Mesendoderm (in vitro differentiated cells): ENCODE data around the gene DNHD1.

Experiments used
- DNase-seq: peaks from one replicate; pipeline ENCODE4 v3.0.0; 2013
- H2AK5ac ChIP-seq: 2 replicates; pipeline ENCODE4 v1.6.1; 2013; ENCODE audit warnings: low read length, inconsistent platforms
- H2BK120ac ChIP-seq: 2 replicates; pipeline ENCODE4 v1.6.1; 2013; ENCODE audit warnings: low read depth, mild to moderate bottlenecking, low read length, moderate library complexity, mixed read lengths
- H2BK15ac ChIP-seq: replicated peaks from 2 replicates; pipeline ENCODE4 v1.6.1; 2013; ENCODE audit warnings: low read depth, mild to moderate bottlenecking, moderate library complexity
- H2BK5ac ChIP-seq: 2 replicates; pipeline ENCODE4 v1.6.1; 2013; ENCODE audit warnings: low read length, inconsistent platforms
- H3K18ac ChIP-seq: 2 replicates; pipeline ENCODE4 v1.6.1; 2013; ENCODE audit warnings: mild to moderate bottlenecking, low read length, mixed read lengths
- H3K23ac ChIP-seq: one replicate; pipeline ENCODE4 v1.6.1; 2013; ENCODE audit warnings: low read length
- H3K27ac ChIP-seq: 2 replicates; pipeline ENCODE4 v1.5.1; 2013; ENCODE audit warnings: low read depth, mild to moderate bottlenecking, inconsistent platforms, low read length, moderate library complexity
- H3K27me3 ChIP-seq: 2 replicates; pipeline ENCODE4 v1.6.1; 2013; ENCODE audit warnings: low read length, control low read depth, mild to moderate bottlenecking, inconsistent platforms; ENCODE audit not compliant: insufficient read depth, poor library complexity
- H3K36me3 ChIP-seq: 2 replicates; pipeline ENCODE4 v1.6.1; 2013; ENCODE audit warnings: low read length, inconsistent platforms; ENCODE audit not compliant: control insufficient read depth, insufficient read depth
- H3K4ac ChIP-seq: one replicate; pipeline ENCODE4 v1.6.1; 2013; ENCODE audit warnings: low read depth, mild to moderate bottlenecking, low read length, moderate library complexity
- H3K4me1 ChIP-seq: 2 replicates; pipeline ENCODE4 v1.6.1; 2013; ENCODE audit warnings: low read depth, low read length, inconsistent platforms; ENCODE audit not compliant: control insufficient read depth
- H3K4me2 ChIP-seq: 2 replicates; pipeline ENCODE4 v1.6.1; 2013; ENCODE audit warnings: low read length
- H3K4me3 ChIP-seq: 2 replicates; pipeline ENCODE4 v1.5.1; 2013; ENCODE audit warnings: mild to moderate bottlenecking, low read length
- H3K56ac ChIP-seq: one replicate; pipeline ENCODE4 v1.6.1; 2013; ENCODE audit warnings: low read length
- H3K79me1 ChIP-seq: 2 replicates; pipeline ENCODE4 v1.6.1; 2013; ENCODE audit warnings: low read length, inconsistent platforms
- H3K79me2 ChIP-seq: 2 replicates; pipeline ENCODE4 v1.6.1; 2013; ENCODE audit warnings: mild to moderate bottlenecking, low read length; ENCODE audit not compliant: control insufficient read depth, insufficient read depth
- H3K9ac ChIP-seq: 2 replicates; pipeline ENCODE4 v1.6.1; 2013; ENCODE audit warnings: low read length, inconsistent platforms
- H4K5ac ChIP-seq: one replicate; pipeline ENCODE4 v1.6.1; 2013; ENCODE audit warnings: low read length
- H4K8ac ChIP-seq: one replicate; pipeline ENCODE4 v1.6.1; 2013; ENCODE audit warnings: low read depth, mild to moderate bottlenecking, control low read depth, low read length, moderate library complexity
- WGBS: extraction: QIAGEN DNeasy Blood & Tissue Kit; methylation state at CpG from one replicate; pipeline ENCODE4 v1.1.7; 2013; ENCODE audit warnings: low lambda C conversion rate, missing lambda C conversion rate; ENCODE audit not compliant: insufficient coverage; ENCODE audit errors: extremely low coverage; 5-methylcytosine and 5-hydroxymethylcytosine counted together

DNHD1 gene

DNA sequence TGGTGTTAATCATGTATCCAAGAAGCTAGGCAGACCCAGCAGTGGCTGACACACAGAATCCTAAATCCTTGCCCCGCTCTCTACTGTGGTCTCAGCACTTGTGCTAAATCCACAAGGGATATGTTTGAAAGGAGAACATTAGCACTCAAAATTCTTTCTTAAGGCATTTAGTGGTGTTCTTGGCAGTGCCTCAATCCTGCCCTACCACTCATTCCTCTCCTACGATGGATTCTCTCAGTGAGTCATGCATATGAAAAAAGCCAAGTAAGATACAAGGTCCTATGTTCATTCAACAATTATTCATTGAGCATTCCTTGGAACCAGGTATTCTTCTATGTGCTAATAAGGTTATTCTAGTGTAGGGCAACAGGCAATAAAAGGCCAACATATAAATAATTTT is 75.1 kb downstream of the DNHD1 start:
- no peaks in the 10 kb centered on the region for H3K79me2 ChIP-seq
- no peak overlapping the region for H2BK5ac ChIP-seq
- H2BK120ac ChIP-seq = no peak overlapping the region
- H3K4me3 ChIP-seq = no peak overlapping the region
- no peak overlapping the region for H4K8ac ChIP-seq
- H3K79me1 ChIP-seq = no peaks in the 10 kb centered on the region
- no peak overlapping the region for H2BK15ac ChIP-seq
- no peak overlapping the region for H3K56ac ChIP-seq
- no peak for DNase-seq
- H3K27me3 ChIP-seq = no peaks in the 10 kb centered on the region
- H3K27ac ChIP-seq = no peak overlapping the region
- no peak overlapping the region for H3K18ac ChIP-seq
- H2AK5ac ChIP-seq = no peak overlapping the region
- peaks cover 3% of the 10 kb centered on the region for H3K4me1 ChIP-seq
- H3K36me3 ChIP-seq = no peaks in the 10 kb centered on the region
- no peak overlapping the region for H3K4ac ChIP-seq
- no CpG with 5 or more reads among the region's 2 CpGs for WGBS
- H3K4me2 ChIP-seq = no peak overlapping the region
- no peak overlapping the region for H3K9ac ChIP-seq
- H4K5ac ChIP-seq = no peak overlapping the region
- H3K23ac ChIP-seq = no peak overlapping the region

DNA sequence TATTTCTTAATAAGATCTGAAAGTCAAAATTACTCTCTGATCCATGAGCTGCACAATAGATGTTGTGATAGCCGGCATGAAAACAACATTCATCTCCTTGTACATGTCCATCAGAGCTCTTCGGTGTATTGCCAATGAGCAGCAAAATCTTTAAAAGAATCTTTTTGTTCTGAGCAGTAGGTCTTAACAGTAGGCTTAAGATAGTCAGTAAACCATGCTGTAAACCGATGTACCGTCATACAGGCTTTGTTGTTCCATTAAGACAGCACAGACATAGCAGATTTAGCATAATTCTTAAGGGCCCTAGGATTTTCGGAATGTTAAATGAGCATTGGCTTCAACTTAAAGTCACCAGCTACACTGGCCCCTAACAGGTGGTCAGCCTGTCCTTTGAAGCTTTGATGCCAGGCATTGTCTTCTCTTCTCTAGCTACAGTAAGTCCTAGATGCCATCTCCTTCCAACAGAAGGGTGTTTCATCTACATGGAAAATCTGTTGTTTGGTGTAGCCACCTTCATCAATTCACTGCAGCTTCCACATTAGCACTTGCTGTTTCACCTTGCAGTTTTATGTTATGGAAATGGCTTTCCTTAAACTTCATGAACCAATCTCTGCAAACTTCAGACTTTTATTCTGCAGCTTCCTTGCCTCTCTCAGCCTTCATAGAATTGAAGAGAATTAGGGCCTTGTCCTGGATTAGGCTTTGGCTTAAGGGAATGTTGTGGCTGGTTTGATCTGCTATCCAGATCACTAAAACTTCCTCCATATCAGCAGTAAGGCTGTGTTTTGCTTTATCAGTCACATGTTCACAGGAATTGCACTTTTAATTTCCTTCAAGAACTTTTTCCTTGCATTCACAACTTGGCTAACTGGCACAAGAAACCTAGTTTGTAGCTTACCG is 78.0 kb downstream of the DNHD1 start:
- Histone ChIP-seq H3K4me2 (no peak overlapping the region), H3K4me3 (no peak overlapping the region), H3K79me1 (no peaks in the 10 kb centered on the region), H3K18ac (no peak overlapping the region), H3K36me3 (no peaks in the 10 kb centered on the region), H3K27ac (no peak overlapping the region), H4K5ac (no peak overlapping the region), H3K4me1 (no peaks in the 10 kb centered on the region), H3K4ac (no peak overlapping the region), H2BK15ac (no peak overlapping the region), H2AK5ac (no peak overlapping the region), H3K23ac (no peak overlapping the region), H2BK120ac (no peak overlapping the region), H3K27me3 (no peaks in the 10 kb centered on the region), H3K79me2 (no peaks in the 10 kb centered on the region), H3K56ac (no peak overlapping the region), H4K8ac (no peak overlapping the region), H3K9ac (no peak overlapping the region), H2BK5ac (no peak overlapping the region)
- WGBS = no CpG with 5 or more reads among the region's 6 CpGs
- DNase-seq = no peak

DNA sequence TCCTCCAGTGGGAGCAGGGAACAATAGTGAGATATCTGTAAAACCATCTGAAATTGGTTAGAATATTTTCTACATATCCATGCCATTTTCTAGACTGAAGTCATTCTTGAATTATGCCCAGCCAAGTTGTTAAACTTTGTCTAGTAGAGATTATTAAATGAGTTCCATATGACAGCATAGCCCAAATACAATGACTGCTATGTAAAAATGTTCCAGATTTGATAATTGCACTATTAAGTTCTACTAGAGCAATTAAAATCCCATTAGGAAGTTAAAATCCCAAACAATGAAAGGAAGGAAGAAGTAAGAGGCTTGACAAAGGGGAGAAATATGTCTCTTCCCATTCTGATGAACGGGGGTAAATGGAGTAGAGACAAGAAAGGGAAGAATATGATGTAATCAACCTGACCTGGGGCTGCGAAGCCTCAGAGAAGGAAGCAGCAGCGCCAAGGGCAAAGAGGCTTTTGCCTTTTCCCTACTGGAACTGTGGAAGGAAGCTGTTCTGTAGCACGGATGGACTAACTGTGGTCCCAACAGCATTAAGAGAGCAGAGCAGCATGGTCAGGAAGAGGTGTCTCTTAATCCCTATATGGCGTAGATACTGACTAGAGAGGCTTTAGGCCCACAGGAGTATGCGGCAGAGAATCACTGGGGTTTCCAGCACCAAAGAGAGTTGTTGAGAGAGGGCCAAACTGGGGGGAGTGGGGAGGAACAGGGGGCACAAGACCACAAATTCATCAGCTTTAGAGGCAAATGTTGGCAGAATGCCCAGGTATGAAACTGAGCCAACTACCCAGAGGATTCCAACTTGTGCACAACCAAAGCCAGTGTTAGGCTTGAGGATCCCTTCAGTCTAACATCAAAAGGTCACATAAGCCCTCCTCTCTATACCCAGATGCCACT is 79.6 kb downstream of the DNHD1 start:
- H4K5ac ChIP-seq = no peak overlapping the region
- H3K79me2 ChIP-seq = no peaks in the 10 kb centered on the region
- H2AK5ac ChIP-seq = no peak overlapping the region
- H3K9ac ChIP-seq = no peak overlapping the region
- no peak overlapping the region for H3K23ac ChIP-seq
- DNase-seq = no peak
- no peaks in the 10 kb centered on the region for H3K79me1 ChIP-seq
- no peak overlapping the region for H2BK120ac ChIP-seq
- no peak overlapping the region for H3K4me3 ChIP-seq
- H4K8ac ChIP-seq = no peak overlapping the region
- WGBS = no CpG with 5 or more reads among the region's 6 CpGs
- no peak overlapping the region for H3K56ac ChIP-seq
- H3K27ac ChIP-seq = no peak overlapping the region
- H2BK5ac ChIP-seq = no peak overlapping the region
- H3K4ac ChIP-seq = no peak overlapping the region
- H3K4me2 ChIP-seq = no peak overlapping the region
- no peak overlapping the region for H2BK15ac ChIP-seq
- H3K27me3 ChIP-seq = no peaks in the 10 kb centered on the region
- H3K18ac ChIP-seq = no peak overlapping the region
- no peaks in the 10 kb centered on the region for H3K36me3 ChIP-seq
- no peaks in the 10 kb centered on the region for H3K4me1 ChIP-seq

DNA sequence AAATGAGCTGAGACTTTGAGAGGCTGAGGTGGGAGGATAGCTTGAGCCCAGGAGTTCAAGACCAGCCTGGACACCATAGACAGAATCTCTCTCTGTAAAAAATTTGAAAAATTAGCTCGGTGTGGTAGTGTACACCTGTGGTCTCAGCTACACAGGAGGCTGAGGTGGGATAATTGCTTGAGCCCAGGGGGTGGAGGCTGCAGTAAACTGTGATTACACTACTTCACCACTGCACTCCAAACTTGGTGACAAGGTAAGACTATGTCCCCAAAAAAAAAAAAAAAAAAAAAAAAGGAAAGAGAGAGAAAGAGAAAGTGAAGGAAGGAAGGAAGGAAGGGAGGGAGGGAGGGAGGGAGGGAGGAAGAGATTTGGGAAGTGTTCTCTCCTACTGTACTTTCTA is 81.1 kb downstream of the DNHD1 start:
- no peaks in the 10 kb centered on the region for H3K79me2 ChIP-seq
- no peaks in the 10 kb centered on the region for H3K36me3 ChIP-seq
- no peak overlapping the region for H3K4me3 ChIP-seq
- H4K5ac ChIP-seq = no peak overlapping the region
- no peak overlapping the region for H2BK120ac ChIP-seq
- no peak overlapping the region for H3K23ac ChIP-seq
- H3K27ac ChIP-seq = no peak overlapping the region
- H2BK5ac ChIP-seq = no peak overlapping the region
- no peaks in the 10 kb centered on the region for H3K27me3 ChIP-seq
- H3K4ac ChIP-seq = no peak overlapping the region
- WGBS = no CpG with 5 or more reads among the region's 1 CpG
- H4K8ac ChIP-seq = no peak overlapping the region
- no peaks in the 10 kb centered on the region for H3K79me1 ChIP-seq
- no peak overlapping the region for H3K4me2 ChIP-seq
- no peaks in the 10 kb centered on the region for H3K4me1 ChIP-seq
- H2BK15ac ChIP-seq = no peak overlapping the region
- no peak overlapping the region for H3K18ac ChIP-seq
- H3K56ac ChIP-seq = no peak overlapping the region
- DNase-seq = no peak
- no peak overlapping the region for H2AK5ac ChIP-seq
- H3K9ac ChIP-seq = no peak overlapping the region

DNA sequence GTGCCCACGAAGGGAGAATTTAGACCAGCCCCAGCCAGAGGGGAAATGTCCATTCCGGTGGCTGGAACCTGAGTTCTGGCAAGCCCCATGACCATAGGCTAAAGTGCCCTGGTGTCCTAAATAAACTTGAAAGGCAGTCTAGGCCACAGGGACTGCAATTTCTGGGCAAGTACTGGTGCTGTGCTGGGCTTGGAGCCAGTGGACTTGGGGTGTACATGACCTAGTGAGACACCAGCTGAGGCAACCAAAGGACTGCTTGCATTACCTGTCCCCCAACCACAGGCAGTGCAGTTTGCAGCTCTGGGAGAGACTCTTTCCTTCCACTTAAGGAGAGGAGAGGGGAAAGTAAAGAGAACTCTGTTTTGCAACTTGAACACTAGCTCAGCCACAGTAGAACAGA is 82.6 kb downstream of the DNHD1 start:
- H3K56ac ChIP-seq = no peak overlapping the region

More for the DNA sequence above, 82.6 kb downstream of the DNHD1 start:
- H2BK15ac ChIP-seq = no peak overlapping the region
- H3K36me3 ChIP-seq = no peaks in the 10 kb centered on the region
- no peak overlapping the region for H3K9ac ChIP-seq
- no peaks in the 10 kb centered on the region for H3K79me1 ChIP-seq
- no peaks in the 10 kb centered on the region for H3K79me2 ChIP-seq
- H3K27ac ChIP-seq = no peak overlapping the region
- no peak overlapping the region for H4K5ac ChIP-seq
- no CpG with 5 or more reads among the region's 2 CpGs for WGBS
- H3K4ac ChIP-seq = no peak overlapping the region
- H2BK5ac ChIP-seq = no peak overlapping the region
- no peak overlapping the region for H3K4me2 ChIP-seq
- no peak for DNase-seq
- no peak overlapping the region for H3K23ac ChIP-seq
- no peaks in the 10 kb centered on the region for H3K27me3 ChIP-seq
- H2AK5ac ChIP-seq = no peak overlapping the region
- H2BK120ac ChIP-seq = no peak overlapping the region
- H3K4me3 ChIP-seq = no peak overlapping the region
- no peaks in the 10 kb centered on the region for H3K4me1 ChIP-seq
- no peak overlapping the region for H4K8ac ChIP-seq
- H3K18ac ChIP-seq = no peak overlapping the region
